Measurements from ENCODE around the gene UGCG. TPM values are rescaled to one million over a fixed set of nuclear protein-coding genes. Genes with fewer than 3 reads are reported as not detected.

The UGCG gene
- total RNA-seq, 1 experiment from 2014 or later: 32.6 TPM

GRCh38 chr9:111904891-111905291 lies 8.3 kb downstream of the UGCG start:
- ChIA-PET CTCF (no interaction called here), RAD21 (ENCODE audit: low non-redundant PET in 1 of 2, low total read pairs in 2 of 2, uncharacterized antibody in 2 of 2, unreplicated experiment in 2 of 2) (no interaction called here), POLR2A (no interaction called here)
- Histone ChIP-seq H3K79me2 (ENCODE audit: insufficient read depth, low read length) (peaks cover 100% of the 10 kb centered on the region), H3K27me3 (ENCODE audit: insufficient read depth, low read length) (no peaks in the 10 kb centered on the region), H3K4me2 (ENCODE audit: low read length) (no peak overlapping the region), H3K9me2 (ENCODE audit: insufficient read depth) (no peaks in the 10 kb centered on the region), H3K27ac (ENCODE audit: low read depth, low read length) (no peak overlapping the region), H3K4me3 (replicated peaks in 1 of 2; ENCODE audit: low read depth in 1 of 2, low read length in 2 of 2) (no peak overlapping the region), H3K4me1 (ENCODE audit: control insufficient read depth in 1 of 2, insufficient read depth in 2 of 2, low read length in 2 of 2) (peaks cover 25 to 87% of the 10 kb centered on the region in 2 experiments), H3K36me3 (ENCODE audit: control insufficient read depth in 1 of 2, insufficient read depth in 2 of 2, low read length in 2 of 2) (no peaks in the 10 kb centered on the region), H2AFZ (ENCODE audit: low read depth, low read length, poor library complexity, severe bottlenecking) (no peak overlapping the region), H3K9ac (ENCODE audit: low read length) (no peak overlapping the region), H4K20me1 (ENCODE audit: insufficient read depth) (peaks cover 18% of the 10 kb centered on the region; the same call in 1 of the 2 replicates), H3K9me3 (ENCODE audit: control insufficient read depth in 1 of 2, insufficient read depth in 1 of 2, low read depth in 1 of 2, low read length in 2 of 2) (no peaks in the 10 kb centered on the region)
- no TSS peak for BruUV-seq (replicated peaks)
- intact Hi-C loops (cut with micrococcal nuclease): no loop called here
- DNase-seq (ENCODE audit: low read depth, low spot score) (no peak), ATAC-seq (no peak)
- TF ChIP-seq SIN3A (IDR thresholded peaks at IDR 0.05; ENCODE audit: low read depth): no peak
- TF ChIP-seq REST (IDR thresholded peaks at IDR 0.05; ENCODE audit: low read depth): no peak
- TF ChIP-seq CTCF (IDR thresholded peaks at IDR 0.05 in 2 of 3, conservative IDR thresholded peaks at IDR 0.05 in 1 of 3; ENCODE audit: borderline replicate concordance in 1 of 3, insufficient read depth in 1 of 3, low read depth in 2 of 3, low read length in 2 of 3): no peak
- TF ChIP-seq TCF7L2 (IDR thresholded peaks at IDR 0.05; ENCODE audit: borderline replicate concordance, extremely low read depth, insufficient read depth, insufficient read length): no peak
- TF ChIP-seq POLR2AphosphoS5 (IDR thresholded peaks at IDR 0.05; ENCODE audit: low read depth, low read length): no peak
- TF ChIP-seq ZBTB33 (IDR thresholded peaks at IDR 0.05; ENCODE audit: extremely low read depth, insufficient replicate concordance, low read length): no peak
- no peak for TF ChIP-seq FOSL1 (IDR thresholded peaks at IDR 0.05; ENCODE audit: low read depth)
- TF ChIP-seq RAD21 (IDR thresholded peaks at IDR 0.05; ENCODE audit: low read depth): no peak
- no peak for TF ChIP-seq CEBPB (IDR thresholded peaks at IDR 0.05; ENCODE audit: low read depth)
- no peak for TF ChIP-seq ZNF274 (IDR thresholded peaks at IDR 0.05; ENCODE audit: low read depth, low read length)
- no peak for TF ChIP-seq EGR1 (IDR thresholded peaks at IDR 0.05; ENCODE audit: low read depth)
